ENCODE measurements around the gene PNPLA6. TPM values are rescaled to one million over a fixed set of nuclear protein-coding genes. Genes with fewer than 3 reads are reported as not detected.

Gene PNPLA6
- total and polyA plus RNA-seq, 9 of the 15 experiments (the other 6 are each of a cell fraction or from before 2014, with no cell fraction given), result 0.07 to 30.2 (median 8.3) TPM

DNA sequence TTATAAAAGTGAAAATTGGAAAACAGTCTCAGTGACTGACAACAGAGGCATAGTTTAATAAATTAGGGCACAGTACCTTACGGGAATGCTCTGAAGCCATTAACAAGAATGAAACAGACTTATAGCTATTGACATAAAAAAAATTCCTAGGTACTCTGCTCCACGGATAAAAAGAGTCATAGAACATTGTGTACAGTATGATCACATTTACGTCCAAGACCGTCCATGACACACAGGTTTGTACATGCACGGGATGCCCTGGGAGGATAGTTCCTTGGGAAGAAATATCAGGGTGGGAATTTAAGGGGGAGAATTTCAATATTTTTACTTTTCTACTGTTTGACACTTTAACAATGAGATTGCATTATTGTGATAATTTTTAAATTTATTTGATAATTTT, 35.2 kb downstream of the PNPLA6 start:
- Histone ChIP-seq H3K9me3 (replicated peaks; ENCODE audit: control insufficient read depth, insufficient read depth, low read depth, low read length) (no peaks in the 10 kb centered on the region), H3K9ac (ENCODE audit: insufficient read depth in 1 of 2, low read depth in 2 of 2, low read length in 2 of 2) (no peak overlapping the region), H3K9me1 (ENCODE audit: control insufficient read depth, insufficient read depth, low read length) (no peaks in the 10 kb centered on the region), H3K79me2 (ENCODE audit: control insufficient read depth, insufficient read depth, low read length) (no peaks in the 10 kb centered on the region), H3K4me2 (ENCODE audit: insufficient read depth, low read length) (no peak overlapping the region), H3K4me3 (no peak overlapping the region), H4K20me1 (replicated peaks; ENCODE audit: control insufficient read depth, insufficient read depth, low read length) (no peaks in the 10 kb centered on the region), H2AFZ (ENCODE audit: low read depth, low read length) (no peak overlapping the region), H3K27ac (ENCODE audit: extremely low read depth, low read depth, low read length) (no peak overlapping the region), H3K4me1 (replicated peaks in 1 of 2; ENCODE audit: control insufficient read depth in 2 of 2, insufficient read depth in 2 of 2, low read length in 2 of 2) (0 out of 5 replicates have a peak, but pooled peaks cover 0 to 4% of the 10 kb centered on the region in 2 experiments), H3K36me3 (ENCODE audit: control insufficient read depth, insufficient read depth, low read length) (no peaks in the 10 kb centered on the region), H3K27me3 (ENCODE audit: control insufficient read depth in 2 of 2, insufficient read depth in 2 of 2, low read length in 2 of 2) (no peaks in the 10 kb centered on the region; a peak in 2 of 5 replicates)
- 13% methylated on average over 5 of the region's 5 CpGs for WGBS (ENCODE audit: insufficient coverage, low coverage, missing lambda C conversion rate)
- ATAC-seq (no peak), DNase-seq (ENCODE audit: extremely low read depth in 1 of 4, low spot score in 3 of 4) (no peak), FAIRE-seq (no peak)
- in situ Hi-C loops (cut with MboI) (loop anchor here (5.0 kb wide), 1 partner anchor 237 kb away; no protein-coding TSS in a partner anchor), intact Hi-C loops (cut with micrococcal nuclease) (no loop called here)
- BruUV-seq (replicated peaks), result no TSS peak
- TF ChIP-seq MEIS2 (IDR thresholded peaks at IDR 0.05; ENCODE audit: partially characterized antibody) (no peak), ZNF311 (CRISPR knock-in tag; IDR thresholded peaks at IDR 0.05) (no peak), JUND (IDR thresholded peaks at IDR 0.05; ENCODE audit: borderline replicate concordance, low read depth, low read length) (no peak), JUND (tag; IDR thresholded peaks at IDR 0.05; ENCODE audit: borderline replicate concordance, low read depth, low read length) (no peak), HDAC8 (tag; IDR thresholded peaks at IDR 0.05) (no peak), USF2 (CRISPR knock-in tag; IDR thresholded peaks at IDR 0.05) (no peak), PPARD (CRISPR knock-in tag; IDR thresholded peaks at IDR 0.05) (no peak), ZNF133 (CRISPR knock-in tag; IDR thresholded peaks at IDR 0.05) (no peak), ZNF217 (CRISPR knock-in tag; IDR thresholded peaks at IDR 0.05) (no peak), SAP30 (IDR thresholded peaks at IDR 0.05; ENCODE audit: borderline replicate concordance, insufficient read depth, low read depth, low read length, poor library complexity, severe bottlenecking) (no peak), EWSR1 (IDR thresholded peaks at IDR 0.05; ENCODE audit: borderline replicate concordance, low read depth, partially characterized antibody) (no peak)
- TF ChIP-seq, protein P1, sequence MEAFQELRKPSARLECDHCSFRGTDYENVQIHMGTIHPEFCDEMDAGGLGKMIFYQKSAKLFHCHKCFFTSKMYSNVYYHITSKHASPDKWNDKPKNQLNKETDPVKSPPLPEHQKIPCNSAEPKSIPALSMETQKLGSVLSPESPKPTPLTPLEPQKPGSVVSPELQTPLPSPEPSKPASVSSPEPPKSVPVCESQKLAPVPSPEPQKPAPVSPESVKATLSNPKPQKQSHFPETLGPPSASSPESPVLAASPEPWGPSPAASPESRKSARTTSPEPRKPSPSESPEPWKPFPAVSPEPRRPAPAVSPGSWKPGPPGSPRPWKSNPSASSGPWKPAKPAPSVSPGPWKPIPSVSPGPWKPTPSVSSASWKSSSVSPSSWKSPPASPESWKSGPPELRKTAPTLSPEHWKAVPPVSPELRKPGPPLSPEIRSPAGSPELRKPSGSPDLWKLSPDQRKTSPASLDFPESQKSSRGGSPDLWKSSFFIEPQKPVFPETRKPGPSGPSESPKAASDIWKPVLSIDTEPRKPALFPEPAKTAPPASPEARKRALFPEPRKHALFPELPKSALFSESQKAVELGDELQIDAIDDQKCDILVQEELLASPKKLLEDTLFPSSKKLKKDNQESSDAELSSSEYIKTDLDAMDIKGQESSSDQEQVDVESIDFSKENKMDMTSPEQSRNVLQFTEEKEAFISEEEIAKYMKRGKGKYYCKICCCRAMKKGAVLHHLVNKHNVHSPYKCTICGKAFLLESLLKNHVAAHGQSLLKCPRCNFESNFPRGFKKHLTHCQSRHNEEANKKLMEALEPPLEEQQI (IDR thresholded peaks at IDR 0.05), result no peak
- POLR2A ChIA-PET, result no interaction called here
- CTCF ChIA-PET (ENCODE audit: low intra/inter-chr PET ratio), result no interaction called here
